DND-41 (cell line): Measurements from ENCODE around the gene SLF2.

Source experiments
- ATAC-seq: fragments of 200-7000 bp; cut with Tn5 transposase; 3 replicates; pipeline ENCODE4 v1.9.1; 2021; ENCODE audit warnings: low read depth; ENCODE audit not compliant: insufficient read depth
- DNase-seq: peaks from one replicate; pipeline ENCODE4 v3.0.0-alpha.2; 2020
- H2AFZ ChIP-seq: 2 replicates; pipeline ENCODE4 v1.6.0; 2012; ENCODE audit warnings: low read depth, low read length
- H3K27ac ChIP-seq: 2 replicates; pipeline ENCODE4 v1.5.1; 2012; ENCODE audit warnings: low read length, inconsistent platforms
- H3K27me3 ChIP-seq: fragments of 200-600 bp; sonication (generic); 2 replicates; pipeline ENCODE4 v1.6.0; 2012; ENCODE audit warnings: low read length, mild to moderate bottlenecking, inconsistent platforms; ENCODE audit not compliant: insufficient read depth, poor library complexity
- H3K36me3 ChIP-seq: 2 replicates; pipeline ENCODE4 v1.5.1; 2012; ENCODE audit warnings: low read length, inconsistent platforms; ENCODE audit not compliant: insufficient read depth
- H3K4me1 ChIP-seq: 2 replicates; pipeline ENCODE4 v1.5.1; 2012; ENCODE audit warnings: mild to moderate bottlenecking, low read length; ENCODE audit not compliant: insufficient read depth
- H3K4me2 ChIP-seq: 2 replicates; pipeline ENCODE4 v1.6.0; 2012; ENCODE audit warnings: mild to moderate bottlenecking, moderate library complexity, low read length, inconsistent platforms; ENCODE audit not compliant: insufficient read depth
- H3K4me3 ChIP-seq, 2 experiments: fragments of 200-600 bp in 1 of 2; shearing (Covaris generic) in 1 of 2; 2 replicates each; pipeline ENCODE4 v1.5.1; 2012 to 2016; ENCODE audit warnings: inconsistent platforms in 2 of 2, low read length in 2 of 2, mild to moderate bottlenecking in 2 of 2, low read depth in 1 of 2, moderate library complexity in 1 of 2
- H3K79me2 ChIP-seq: 2 replicates; pipeline ENCODE4 v1.6.0; 2012; ENCODE audit warnings: low read length, inconsistent platforms; ENCODE audit not compliant: insufficient read depth
- H3K9ac ChIP-seq: 2 replicates; pipeline ENCODE4 v1.6.0; 2012; ENCODE audit warnings: low read depth, mild to moderate bottlenecking, inconsistent platforms, low read length, moderate library complexity
- H3K9me3 ChIP-seq: 2 replicates; pipeline ENCODE4 v1.5.1; 2012; ENCODE audit warnings: low read length, moderate library complexity, mild to moderate bottlenecking, inconsistent platforms; ENCODE audit not compliant: insufficient read depth, severe bottlenecking
- H4K20me1 ChIP-seq: 2 replicates; pipeline ENCODE4 v1.6.0; 2012; ENCODE audit warnings: low read length; ENCODE audit not compliant: insufficient read depth
- CTCF ChIP-seq: IDR thresholded peaks from 2 replicates; pipeline ENCODE4 v1.5.1; 2012; ENCODE audit warnings: borderline replicate concordance, low read length, moderate library complexity, mild to moderate bottlenecking; ENCODE audit not compliant: poor library complexity, severe bottlenecking; ENCODE audit errors: extremely low read depth
- EZH2 ChIP-seq: IDR thresholded peaks from 3 replicates; pipeline ENCODE4 v1.6.1; 2012; ENCODE audit warnings: borderline replicate concordance, low read depth, mild to moderate bottlenecking, moderate library complexity, low read length, inconsistent platforms; ENCODE audit not compliant: severe bottlenecking

SLF2 gene

GRCh38 chr10:100986952-100987684 lies 74.4 kb downstream of the SLF2 start, which contains the start of the genes MRPL43 and TWNK:
Gene MRPL43, minus strand, starts transcription at chr10:100987497. Its CDS starts 54 bp downstream, at chr10:100987443.
Gene TWNK, plus strand, starts transcription at chr10:100987543. Its CDS starts 668 bp downstream, at chr10:100988211.
- peaks cover 56% of the 10 kb centered on the region for H3K79me2 ChIP-seq
- H2AFZ ChIP-seq = peak within 1 kb of the TSS; percentile 98
- H3K9ac ChIP-seq = peak within 1 kb of the TSS; percentile 86
- H3K9me3 ChIP-seq = no peaks in the 10 kb centered on the region
- peaks cover 37% of the 10 kb centered on the region; the same call in 1 of the 2 replicates for H4K20me1 ChIP-seq
- TF ChIP-seq CTCF = no peak
- TF ChIP-seq EZH2 = no peak
- DNase-seq (peak; percentile 88), ATAC-seq (peak; percentile 97)
- peak within 1 kb of the TSS; percentile 95 for H3K4me3 ChIP-seq
- no peaks in the 10 kb centered on the region for H3K27me3 ChIP-seq
- H3K36me3 ChIP-seq = peaks cover 55% of the 10 kb centered on the region
- peak within 1 kb of the TSS; percentile 90 for H3K27ac ChIP-seq
- peak within 1 kb of the TSS; percentile 99 for H3K4me2 ChIP-seq
- peaks cover 49% of the 10 kb centered on the region for H3K4me1 ChIP-seq

DNA sequence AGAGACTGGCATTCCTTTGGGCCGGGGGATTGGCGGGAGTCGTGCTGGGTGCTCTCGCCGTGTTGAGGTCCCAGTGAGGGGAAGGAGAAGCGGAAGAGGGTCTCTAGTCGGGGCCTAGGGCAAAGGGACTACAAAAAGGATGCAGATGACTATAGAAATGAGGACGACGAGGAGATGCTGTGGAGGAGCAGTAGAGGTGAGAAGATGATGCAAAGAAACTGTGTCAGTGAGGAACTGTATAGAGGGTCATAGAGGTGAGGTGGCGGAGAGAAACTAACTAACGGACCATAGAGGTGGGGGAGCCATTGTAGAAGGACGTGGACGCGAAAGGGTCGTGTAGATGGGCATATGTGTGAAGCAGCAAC lies 74.9 kb downstream of the SLF2 start:
- no peak for TF ChIP-seq CTCF
- ATAC-seq (peak; percentile 43), DNase-seq (no peak)
- Histone ChIP-seq H3K4me3 (peak overlapping the region; percentile 95), H3K9ac (peak overlapping the region; percentile 86), H3K4me1 (peaks cover 49% of the 10 kb centered on the region), H3K4me2 (peak overlapping the region; percentile 99), H2AFZ (peak overlapping the region; percentile 98), H3K36me3 (peaks cover 55% of the 10 kb centered on the region), H3K27ac (peak overlapping the region; percentile 90), H3K9me3 (no peaks in the 10 kb centered on the region), H4K20me1 (peaks cover 37% of the 10 kb centered on the region; the same call in 1 of the 2 replicates), H3K27me3 (no peaks in the 10 kb centered on the region), H3K79me2 (peaks cover 56% of the 10 kb centered on the region)

DNA sequence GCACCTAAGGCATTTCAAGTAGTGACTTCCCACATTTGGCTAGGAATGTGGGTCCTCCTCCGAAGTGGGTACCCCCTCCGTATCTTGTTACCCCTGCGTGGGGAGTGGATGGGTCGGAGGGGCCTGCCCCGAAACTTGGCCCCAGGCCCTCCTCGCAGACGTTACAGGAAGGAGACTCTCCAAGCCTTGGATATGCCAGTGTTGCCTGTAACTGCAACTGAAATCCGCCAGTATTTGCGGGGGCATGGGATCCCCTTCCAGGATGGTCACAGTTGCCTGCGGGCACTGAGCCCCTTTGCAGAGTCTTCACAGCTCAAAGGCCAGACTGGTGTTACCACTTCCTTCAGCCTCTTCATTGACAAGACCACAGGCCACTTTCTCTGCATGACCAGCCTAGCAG lies 75.4 kb downstream of the SLF2 start:
- ATAC-seq (no peak), DNase-seq (no peak)
- Histone ChIP-seq H2AFZ (peak overlapping the region; percentile 98; the same call in 1 of the 2 replicates), H3K27me3 (no peaks in the 10 kb centered on the region), H3K9me3 (no peaks in the 10 kb centered on the region), H3K9ac (peak overlapping the region; percentile 86), H3K27ac (peak overlapping the region; percentile 90), H3K4me1 (peaks cover 49% of the 10 kb centered on the region), H3K4me2 (peak overlapping the region; percentile 99), H3K4me3 (peak overlapping the region; percentile 95; a peak in 3 of 4 replicates), H3K79me2 (peaks cover 56% of the 10 kb centered on the region), H4K20me1 (peaks cover 37% of the 10 kb centered on the region; the same call in 1 of the 2 replicates), H3K36me3 (peaks cover 60% of the 10 kb centered on the region)
- TF ChIP-seq EZH2 = no peak

DNA sequence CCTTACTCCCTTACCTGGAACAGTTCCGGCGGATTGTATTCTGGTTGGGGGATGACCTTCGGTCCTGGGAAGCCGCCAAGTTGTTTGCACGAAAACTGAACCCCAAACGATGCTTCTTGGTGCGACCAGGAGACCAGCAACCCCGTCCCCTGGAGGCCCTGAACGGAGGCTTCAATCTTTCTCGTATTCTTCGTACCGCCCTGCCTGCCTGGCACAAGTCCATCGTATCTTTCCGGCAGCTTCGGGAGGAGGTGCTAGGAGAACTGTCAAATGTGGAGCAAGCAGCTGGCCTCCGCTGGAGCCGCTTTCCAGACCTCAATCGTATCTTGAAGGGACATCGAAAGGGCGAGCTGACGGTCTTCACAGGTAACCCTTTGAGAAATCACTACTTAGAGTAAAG lies 76.3 kb downstream of the SLF2 start:
- Histone ChIP-seq H3K4me2 (peak overlapping the region; percentile 99; the same call in 1 of the 2 replicates), H3K9ac (0 out of 2 replicates have a peak overlapping the region, but pooled peaks have one; percentile 86), H3K27me3 (no peaks in the 10 kb centered on the region), H3K9me3 (no peaks in the 10 kb centered on the region), H2AFZ (no peak overlapping the region), H3K27ac (no peak overlapping the region), H3K4me1 (peaks cover 49% of the 10 kb centered on the region), H3K79me2 (peaks cover 56% of the 10 kb centered on the region), H3K4me3 (peak overlapping the region in 1 of 2 experiments; percentile 95; a peak in 1 of 4 replicates), H4K20me1 (peaks cover 37% of the 10 kb centered on the region; the same call in 1 of the 2 replicates), H3K36me3 (peaks cover 65% of the 10 kb centered on the region)
- ATAC-seq = no peak
- no peak for DNase-seq
- no peak for TF ChIP-seq CTCF
- TF ChIP-seq EZH2 = no peak
